ENCODE data around the gene RBCK1.

RBCK1 gene

GRCh38 chr20:421685-422250, 13.7 kb downstream of the RBCK1 start:
- Histone ChIP-seq H3K27me3 (ENCODE audit: insufficient read depth, poor library complexity, severe bottlenecking) (no peaks in the 10 kb centered on the region), H3K4me3 (ENCODE audit: severe bottlenecking) (no peak overlapping the region), H3K36me3 (ENCODE audit: low read depth) (peaks cover 92% of the 10 kb centered on the region), H3K27ac (ENCODE audit: poor library complexity, severe bottlenecking) (no peak overlapping the region), H3K4me1 (ENCODE audit: insufficient read depth, poor library complexity, severe bottlenecking) (no peaks in the 10 kb centered on the region), H3K9me3 (ENCODE audit: severe bottlenecking) (no peaks in the 10 kb centered on the region)
- TF ChIP-seq, protein P1, sequence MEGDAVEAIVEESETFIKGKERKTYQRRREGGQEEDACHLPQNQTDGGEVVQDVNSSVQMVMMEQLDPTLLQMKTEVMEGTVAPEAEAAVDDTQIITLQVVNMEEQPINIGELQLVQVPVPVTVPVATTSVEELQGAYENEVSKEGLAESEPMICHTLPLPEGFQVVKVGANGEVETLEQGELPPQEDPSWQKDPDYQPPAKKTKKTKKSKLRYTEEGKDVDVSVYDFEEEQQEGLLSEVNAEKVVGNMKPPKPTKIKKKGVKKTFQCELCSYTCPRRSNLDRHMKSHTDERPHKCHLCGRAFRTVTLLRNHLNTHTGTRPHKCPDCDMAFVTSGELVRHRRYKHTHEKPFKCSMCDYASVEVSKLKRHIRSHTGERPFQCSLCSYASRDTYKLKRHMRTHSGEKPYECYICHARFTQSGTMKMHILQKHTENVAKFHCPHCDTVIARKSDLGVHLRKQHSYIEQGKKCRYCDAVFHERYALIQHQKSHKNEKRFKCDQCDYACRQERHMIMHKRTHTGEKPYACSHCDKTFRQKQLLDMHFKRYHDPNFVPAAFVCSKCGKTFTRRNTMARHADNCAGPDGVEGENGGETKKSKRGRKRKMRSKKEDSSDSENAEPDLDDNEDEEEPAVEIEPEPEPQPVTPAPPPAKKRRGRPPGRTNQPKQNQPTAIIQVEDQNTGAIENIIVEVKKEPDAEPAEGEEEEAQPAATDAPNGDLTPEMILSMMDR (IDR thresholded peaks at IDR 0.05; ENCODE audit: poor library complexity, severe bottlenecking): no peak
- ATAC-seq (ENCODE audit: low read depth) (no peak), DNase-seq (ENCODE audit: low spot score) (no peak)

DNA sequence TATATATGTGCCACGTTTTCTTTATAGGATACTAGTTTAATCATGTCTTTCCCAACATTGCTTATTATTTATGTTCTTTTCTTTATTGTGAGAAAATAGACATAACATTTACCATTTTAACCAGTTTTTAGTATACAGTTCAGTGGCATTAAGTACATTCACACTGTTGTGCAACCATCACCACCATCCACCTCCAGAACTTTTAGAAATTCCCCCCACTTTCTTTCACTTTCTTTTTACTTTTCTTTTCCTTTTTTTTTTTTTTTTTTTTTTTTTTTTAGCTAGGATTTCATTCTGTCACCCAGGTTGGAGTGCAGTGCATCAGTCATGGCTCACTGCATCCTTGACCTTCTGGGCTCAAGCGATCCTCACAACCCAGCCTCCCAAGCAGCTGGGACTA, 18.5 kb downstream of the RBCK1 start:
- H3K9me3 ChIP-seq (ENCODE audit: severe bottlenecking): no peaks in the 10 kb centered on the region
- peaks cover 96% of the 10 kb centered on the region for H3K36me3 ChIP-seq (ENCODE audit: low read depth)
- ATAC-seq (ENCODE audit: low read depth) (no peak), DNase-seq (ENCODE audit: low spot score) (no peak)
- H3K4me3 ChIP-seq (ENCODE audit: severe bottlenecking): no peak overlapping the region
- H3K27ac ChIP-seq (ENCODE audit: poor library complexity, severe bottlenecking): no peak overlapping the region
- H3K27me3 ChIP-seq (ENCODE audit: insufficient read depth, poor library complexity, severe bottlenecking): no peaks in the 10 kb centered on the region
- H3K4me1 ChIP-seq (ENCODE audit: insufficient read depth, poor library complexity, severe bottlenecking): no peaks in the 10 kb centered on the region
- TF ChIP-seq, protein P1 (IDR thresholded peaks at IDR 0.05; ENCODE audit: poor library complexity, severe bottlenecking): no peak

DNA sequence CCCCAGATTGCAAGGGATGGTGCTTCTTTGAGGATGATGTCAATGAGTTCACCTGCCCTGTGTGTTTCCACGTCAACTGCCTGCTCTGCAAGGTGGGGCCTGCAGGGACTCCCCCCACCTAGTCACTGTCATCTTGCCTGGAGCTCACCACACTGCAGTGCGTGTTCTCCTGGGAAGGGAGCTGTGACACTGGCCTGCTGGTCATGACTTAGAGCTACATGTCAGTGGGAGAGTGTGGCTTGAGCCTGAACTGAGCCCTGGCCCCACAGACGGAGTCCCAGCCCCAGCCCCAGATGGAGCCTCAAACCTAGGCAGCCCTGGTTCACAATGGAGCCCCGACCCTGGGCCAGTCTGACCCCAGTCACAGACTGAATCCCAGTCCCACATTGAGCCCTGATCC, 19.3 kb downstream of the RBCK1 start:
- no peaks in the 10 kb centered on the region for H3K27me3 ChIP-seq (ENCODE audit: insufficient read depth, poor library complexity, severe bottlenecking)
- H3K4me3 ChIP-seq (ENCODE audit: severe bottlenecking): no peak overlapping the region
- no peaks in the 10 kb centered on the region for H3K4me1 ChIP-seq (ENCODE audit: insufficient read depth, poor library complexity, severe bottlenecking)
- H3K36me3 ChIP-seq (ENCODE audit: low read depth): peaks cover 93% of the 10 kb centered on the region
- no peaks in the 10 kb centered on the region for H3K9me3 ChIP-seq (ENCODE audit: severe bottlenecking)
- DNase-seq (ENCODE audit: low spot score): no peak
- TF ChIP-seq, protein P1 (IDR thresholded peaks at IDR 0.05; ENCODE audit: poor library complexity, severe bottlenecking): no peak
- H3K27ac ChIP-seq (ENCODE audit: poor library complexity, severe bottlenecking): no peak overlapping the region
- no peak for ATAC-seq (ENCODE audit: low read depth)

DNA sequence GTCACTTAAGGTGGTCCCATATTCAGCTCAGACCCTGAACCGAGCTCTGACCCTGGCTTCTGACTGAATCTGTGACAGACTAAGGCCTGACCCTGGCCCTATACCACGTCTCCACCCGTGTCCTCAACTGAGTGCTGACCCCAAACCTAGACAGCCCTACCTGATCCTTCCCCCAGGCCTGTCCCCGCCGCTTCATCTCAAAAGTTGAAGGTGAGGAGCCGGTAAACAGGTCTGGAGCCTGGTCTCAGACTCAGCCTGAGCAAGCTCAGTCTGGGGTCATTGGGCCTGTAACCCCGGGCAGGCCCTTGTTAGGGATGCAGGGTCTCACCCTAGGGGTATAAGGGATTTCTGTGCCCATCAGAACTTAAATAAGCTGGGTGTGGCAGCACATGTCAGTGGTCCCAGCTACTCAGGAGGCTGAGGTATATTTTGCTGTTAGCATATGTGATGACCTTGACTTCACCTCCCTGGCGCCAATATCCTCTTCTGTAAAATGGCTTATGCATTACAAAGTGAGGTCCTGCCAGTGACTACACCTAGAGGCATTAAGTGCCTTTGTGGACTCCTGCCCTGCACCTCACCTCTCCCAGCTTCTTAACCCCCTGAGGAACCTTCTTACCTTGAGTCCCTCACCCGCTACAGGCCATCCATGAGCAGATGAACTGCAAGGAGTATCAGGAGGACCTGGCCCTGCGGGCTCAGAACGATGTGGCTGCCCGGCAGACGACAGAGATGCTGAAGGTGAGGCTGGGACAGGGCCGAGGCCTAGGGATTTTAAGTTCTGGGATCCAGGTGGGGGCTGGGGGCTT, 20.0 kb downstream of the RBCK1 start:
- TF ChIP-seq, protein P1 (IDR thresholded peaks at IDR 0.05; ENCODE audit: poor library complexity, severe bottlenecking): no peak
- H3K4me1 ChIP-seq (ENCODE audit: insufficient read depth, poor library complexity, severe bottlenecking): no peaks in the 10 kb centered on the region
- H3K36me3 ChIP-seq (ENCODE audit: low read depth): peaks cover 87% of the 10 kb centered on the region
- H3K4me3 ChIP-seq (ENCODE audit: severe bottlenecking): no peak overlapping the region
- no peaks in the 10 kb centered on the region for H3K9me3 ChIP-seq (ENCODE audit: severe bottlenecking)
- ATAC-seq (ENCODE audit: low read depth) (no peak), DNase-seq (ENCODE audit: low spot score) (no peak)
- H3K27ac ChIP-seq (ENCODE audit: poor library complexity, severe bottlenecking): no peak overlapping the region
- H3K27me3 ChIP-seq (ENCODE audit: insufficient read depth, poor library complexity, severe bottlenecking): no peaks in the 10 kb centered on the region

Measured in RWPE2 (cell line).